ENCODE measurements around the gene SLC38A8.

- no peak for TF ChIP-seq EZH2 (IDR thresholded peaks at IDR 0.05)
- no peak for TF ChIP-seq POLR2AphosphoS5 (IDR thresholded peaks at IDR 0.05; ENCODE audit: borderline replicate concordance, low read depth, low read length)
- no peak for TF ChIP-seq FOXP2 (optimal IDR thresholded peaks at IDR 0.05; ENCODE audit: control extremely low read depth, extremely low read length, insufficient read depth)
Observed at GRCh38 chr16:84047206-84047605, 4.6 kb upstream of the SLC38A8 start.
